ENCODE data around the gene CEP131. TPM values are rescaled to one million over a fixed set of nuclear protein-coding genes. Genes with fewer than 3 reads are reported as not detected.

The CEP131 gene
- total and polyA plus RNA-seq, 7 experiments from 2014 or later, result 2.7 to 13.0 (median 9.7) TPM

DNA sequence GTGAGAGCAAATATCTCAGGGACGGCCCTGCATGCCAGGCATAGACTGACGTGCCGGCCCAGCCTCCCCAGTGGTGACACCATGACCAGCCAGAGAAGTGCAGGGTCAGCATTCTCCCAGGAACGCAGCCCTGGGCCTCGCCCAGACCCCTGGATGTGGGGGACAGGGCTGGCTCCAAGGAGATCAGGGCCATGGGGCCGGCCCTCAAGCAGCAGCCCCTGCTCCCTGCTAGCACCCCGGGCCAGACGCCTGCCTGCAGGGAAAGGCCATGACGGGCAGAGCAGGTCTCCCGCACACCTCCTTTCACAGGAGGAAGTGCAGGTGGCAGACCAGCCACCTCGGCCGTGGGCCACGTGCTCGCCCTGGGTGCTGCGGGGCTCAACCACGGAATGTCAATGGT lies 25.9 kb upstream of the CEP131 start:
- CTCF ChIA-PET, result interaction anchor here (1.1 kb wide), 1 partner anchor 9 kb away, joined by 3 read pairs; the partner anchor contains the start of genes NDUFAF8 and TEPSIN
- Mint-ChIP-seq H3K4me3 (no peak overlapping the region), H3K27ac (peak overlapping the region in 2 of 9 donors; percentile 33 to 60), H3K36me3 (peaks cover 4 to 15% (median 6%) of the 10 kb centered on the region in 5 donors), H3K9me3 (peaks cover 0 to 4% (median 0%) of the 10 kb centered on the region in 11 donors), H3K4me1 (peaks cover 6 to 8% (median 6%) of the 10 kb centered on the region in 7 donors), H3K27me3 (no peaks in the 10 kb centered on the region)
- no peaks in the 10 kb centered on the region for H3K4me1 ChIP-seq (ENCODE audit: control insufficient read depth in 2 of 2, insufficient read depth in 2 of 2, low read length in 2 of 2)
- H3K9me3 ChIP-seq (ENCODE audit: control insufficient read depth in 2 of 3, low read length in 3 of 3), result no peaks in the 10 kb centered on the region
- H3K27ac ChIP-seq (ENCODE audit: low read depth, low read length), result no peak overlapping the region
- H3K4me3 ChIP-seq (ENCODE audit: low read length), result no peak overlapping the region
- DNase-seq (peak in 1 of 9 donors; percentile 5), ATAC-seq (no peak)
- H3K27me3 ChIP-seq (ENCODE audit: control insufficient read depth in 2 of 2, insufficient read depth in 2 of 2, low read length in 2 of 2), result no peaks in the 10 kb centered on the region
- peaks cover 0 to 41% (median 7%) of the 10 kb centered on the region in 3 experiments for H3K36me3 ChIP-seq (ENCODE audit: control insufficient read depth in 2 of 3, insufficient read depth in 3 of 3, low read length in 3 of 3)
- POLR2A ChIA-PET, result no interaction called here
- intact Hi-C loops (cut with micrococcal nuclease), result no loop called here

DNA sequence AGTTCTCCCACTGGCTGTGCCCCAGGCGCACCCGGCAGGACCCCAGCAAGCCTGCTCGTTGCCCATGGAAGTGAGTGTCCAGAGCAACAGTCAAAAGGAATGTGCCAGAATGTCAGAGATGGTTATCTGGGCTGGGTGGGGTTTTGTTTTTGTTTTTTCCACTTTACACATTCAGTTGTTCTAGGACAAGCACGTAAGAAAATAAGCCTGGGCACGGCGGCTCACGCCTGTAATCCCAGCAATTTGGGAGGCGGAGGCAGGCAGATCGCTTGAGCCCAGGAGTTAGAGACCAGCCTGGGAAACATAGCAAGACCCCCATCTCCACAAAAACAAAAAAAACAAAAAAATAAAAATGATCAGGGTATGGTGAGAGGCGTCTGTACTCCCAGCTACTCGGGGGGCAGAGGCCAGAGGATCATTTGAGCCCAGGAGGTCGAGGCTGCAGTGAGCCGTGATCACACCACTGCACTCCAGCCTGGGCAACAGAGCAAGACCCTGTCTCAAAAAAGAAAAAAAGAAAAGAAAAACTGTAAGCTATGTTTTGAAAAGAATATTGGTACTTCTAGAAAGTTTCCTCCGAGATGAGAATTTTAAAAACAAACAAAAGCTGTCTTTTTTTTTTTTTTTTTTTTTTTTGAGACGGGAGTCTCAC lies 24.7 kb upstream of the CEP131 start:
- Histone ChIP-seq H3K36me3 (ENCODE audit: control insufficient read depth in 2 of 3, insufficient read depth in 3 of 3, low read length in 3 of 3) (peaks cover 0 to 35% (median 5%) of the 10 kb centered on the region in 3 experiments), H3K27ac (ENCODE audit: low read depth, low read length) (no peak overlapping the region), H3K4me1 (ENCODE audit: control insufficient read depth in 2 of 2, insufficient read depth in 2 of 2, low read length in 2 of 2) (no peaks in the 10 kb centered on the region), H3K4me3 (ENCODE audit: low read length) (no peak overlapping the region), H3K27me3 (ENCODE audit: control insufficient read depth in 2 of 2, insufficient read depth in 2 of 2, low read length in 2 of 2) (no peaks in the 10 kb centered on the region), H3K9me3 (ENCODE audit: control insufficient read depth in 2 of 3, low read length in 3 of 3) (no peaks in the 10 kb centered on the region)
- Mint-ChIP-seq H3K4me3 (no peak overlapping the region), H3K9me3 (peaks cover 0 to 2% (median 0%) of the 10 kb centered on the region in 11 donors), H3K4me1 (peaks cover 0 to 3% (median 0%) of the 10 kb centered on the region in 7 donors), H3K36me3 (peaks cover 0 to 11% (median 0%) of the 10 kb centered on the region in 5 donors), H3K27ac (no peak overlapping the region), H3K27me3 (no peaks in the 10 kb centered on the region)
- CTCF ChIA-PET, result interaction anchor here (1.1 kb wide), 1 partner anchor 8 kb away, joined by 3 read pairs; the partner anchor contains the start of genes NDUFAF8 and TEPSIN
- no peak for DNase-seq
- POLR2A ChIA-PET, result no interaction called here
- ATAC-seq, result no peak
- intact Hi-C loops (cut with micrococcal nuclease), result no loop called here

DNA sequence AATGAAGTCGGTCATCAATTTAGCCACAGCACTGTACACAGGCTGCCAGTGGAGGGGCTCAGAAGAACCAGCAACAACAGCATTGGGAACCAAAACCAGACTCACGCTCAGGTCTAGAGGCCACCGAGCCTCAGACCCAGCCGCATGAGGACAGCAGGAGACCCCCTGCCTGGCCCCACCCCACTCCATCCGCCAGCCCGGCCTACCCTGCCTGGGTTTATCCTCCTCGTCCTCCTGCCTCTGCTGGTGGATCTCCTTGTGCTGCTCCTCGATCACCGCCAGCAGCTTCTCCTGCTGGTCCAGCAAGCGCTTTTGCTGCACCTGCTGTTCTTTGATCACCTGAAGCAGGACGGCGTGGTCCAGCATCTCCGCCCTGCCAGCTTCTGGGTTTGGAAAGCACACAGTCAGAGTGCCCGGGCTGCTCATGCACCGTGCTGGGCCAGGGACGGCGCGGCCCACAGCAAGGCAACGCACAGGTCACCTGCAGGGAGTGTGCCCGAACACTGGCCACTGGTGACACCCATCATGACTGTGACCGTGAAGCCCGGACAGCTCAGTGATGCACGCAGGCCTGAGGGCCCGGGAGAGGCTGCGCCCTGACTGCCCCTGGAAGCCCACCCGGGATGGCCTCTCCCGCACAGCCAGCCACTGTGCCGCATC lies 24.0 kb upstream of the CEP131 start:
- Histone ChIP-seq H3K9me3 (ENCODE audit: control insufficient read depth in 2 of 3, low read length in 3 of 3) (no peaks in the 10 kb centered on the region), H3K4me3 (ENCODE audit: low read length) (no peak overlapping the region), H3K27ac (ENCODE audit: low read depth, low read length) (no peak overlapping the region), H3K4me1 (ENCODE audit: control insufficient read depth in 2 of 2, insufficient read depth in 2 of 2, low read length in 2 of 2) (no peaks in the 10 kb centered on the region), H3K27me3 (ENCODE audit: control insufficient read depth in 2 of 2, insufficient read depth in 2 of 2, low read length in 2 of 2) (no peaks in the 10 kb centered on the region), H3K36me3 (ENCODE audit: control insufficient read depth in 2 of 3, insufficient read depth in 3 of 3, low read length in 3 of 3) (peaks cover 0 to 29% (median 3%) of the 10 kb centered on the region in 3 experiments)
- Mint-ChIP-seq H3K4me3 (no peak overlapping the region), H3K27me3 (no peaks in the 10 kb centered on the region), H3K36me3 (peaks cover 0 to 9% (median 0%) of the 10 kb centered on the region in 5 donors), H3K27ac (no peak overlapping the region), H3K9me3 (peaks cover 0 to 2% (median 0%) of the 10 kb centered on the region in 11 donors), H3K4me1 (peaks cover 0 to 8% (median under 1%) of the 10 kb centered on the region in 7 donors)
- POLR2A ChIA-PET, result no interaction called here
- intact Hi-C loops (cut with micrococcal nuclease), result no loop called here
- peak in 1 of 9 donors; percentile 8 for DNase-seq
- CTCF ChIA-PET, result no interaction called here
- no peak for ATAC-seq

DNA sequence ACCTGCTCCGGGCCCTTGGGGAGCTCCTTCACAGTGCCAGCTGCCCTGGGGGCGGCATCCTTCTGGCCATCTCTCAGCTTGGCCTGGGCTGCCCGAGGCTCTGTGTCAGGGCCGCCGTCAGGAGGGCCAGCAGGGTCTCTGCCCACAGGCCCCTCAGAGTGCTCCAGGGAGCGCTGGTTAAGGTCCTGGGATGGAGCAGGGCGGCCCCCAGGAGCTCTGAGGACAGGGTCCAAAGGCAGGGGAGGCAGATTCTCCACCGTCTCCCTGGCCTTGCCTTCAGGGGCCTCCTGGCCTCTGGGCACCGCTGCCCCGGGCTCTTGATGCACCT lies 23.5 kb upstream of the CEP131 start:
- DNase-seq, result peak in 1 of 9 donors; percentile 5
- Histone ChIP-seq H3K4me1 (ENCODE audit: control insufficient read depth in 2 of 2, insufficient read depth in 2 of 2, low read length in 2 of 2) (no peaks in the 10 kb centered on the region), H3K9me3 (ENCODE audit: control insufficient read depth in 2 of 3, low read length in 3 of 3) (no peaks in the 10 kb centered on the region), H3K36me3 (ENCODE audit: control insufficient read depth in 2 of 3, insufficient read depth in 3 of 3, low read length in 3 of 3) (peaks cover 0 to 27% (median 0%) of the 10 kb centered on the region in 3 experiments), H3K27me3 (ENCODE audit: control insufficient read depth in 2 of 2, insufficient read depth in 2 of 2, low read length in 2 of 2) (no peaks in the 10 kb centered on the region), H3K27ac (ENCODE audit: low read depth, low read length) (no peak overlapping the region), H3K4me3 (ENCODE audit: low read length) (no peak overlapping the region)
- Mint-ChIP-seq H3K27ac (no peak overlapping the region), H3K9me3 (peaks cover 0 to 2% (median 0%) of the 10 kb centered on the region in 11 donors), H3K36me3 (peaks cover 0 to 9% (median 0%) of the 10 kb centered on the region in 5 donors), H3K4me3 (no peak overlapping the region), H3K27me3 (no peaks in the 10 kb centered on the region), H3K4me1 (peaks cover 0 to 11% (median 5%) of the 10 kb centered on the region in 7 donors)
- intact Hi-C loops (cut with micrococcal nuclease), result no loop called here
- POLR2A ChIA-PET, result no interaction called here
- CTCF ChIA-PET, result no interaction called here
- ATAC-seq, result no peak

DNA sequence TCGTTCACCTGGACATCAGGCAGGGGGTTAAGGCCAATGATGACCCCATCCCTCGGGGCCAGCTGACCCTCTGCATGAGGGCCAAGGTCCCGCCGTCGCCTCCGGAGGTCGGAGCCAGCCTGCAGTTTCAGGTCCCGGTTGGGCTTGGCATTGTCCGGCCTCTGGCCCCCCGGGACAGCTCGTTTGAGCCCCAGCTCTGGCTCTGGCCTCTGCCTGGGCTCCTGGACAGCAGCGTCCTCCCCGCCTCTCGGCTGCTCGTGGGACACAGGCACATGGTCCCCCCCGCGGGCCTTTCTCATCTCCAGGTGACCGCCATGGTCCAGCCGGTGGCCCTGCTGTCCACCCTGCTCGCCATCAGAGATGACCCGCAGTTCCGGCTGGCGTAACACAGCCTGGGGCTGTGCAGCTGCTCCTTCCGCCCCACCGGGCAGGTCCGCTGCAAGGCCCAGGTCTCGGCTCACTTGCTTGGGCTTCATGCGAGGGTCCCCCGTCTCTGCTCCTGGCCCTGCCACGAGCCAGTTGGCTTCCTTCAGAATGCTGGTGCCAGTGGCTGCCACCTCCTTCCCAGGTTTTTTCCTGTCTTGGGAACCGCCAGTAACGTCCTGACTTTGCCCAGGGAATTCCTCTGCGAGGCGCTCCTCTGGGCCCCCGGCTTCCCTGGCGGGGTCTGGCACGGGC lies 23.0 kb upstream of the CEP131 start:
- Histone ChIP-seq H3K27ac (ENCODE audit: low read depth, low read length) (no peak overlapping the region), H3K4me1 (ENCODE audit: control insufficient read depth in 2 of 2, insufficient read depth in 2 of 2, low read length in 2 of 2) (peaks cover 0 to under 1% of the 10 kb centered on the region in 2 donors), H3K36me3 (ENCODE audit: control insufficient read depth in 2 of 3, insufficient read depth in 3 of 3, low read length in 3 of 3) (peaks cover 0 to 27% (median 0%) of the 10 kb centered on the region in 3 experiments), H3K9me3 (ENCODE audit: control insufficient read depth in 2 of 3, low read length in 3 of 3) (no peaks in the 10 kb centered on the region), H3K4me3 (ENCODE audit: low read length) (no peak overlapping the region), H3K27me3 (ENCODE audit: control insufficient read depth in 2 of 2, insufficient read depth in 2 of 2, low read length in 2 of 2) (no peaks in the 10 kb centered on the region)
- Mint-ChIP-seq H3K4me3 (no peak overlapping the region), H3K36me3 (peaks cover 0 to 9% (median 0%) of the 10 kb centered on the region in 5 donors), H3K9me3 (peaks cover 0 to 2% (median 0%) of the 10 kb centered on the region in 11 donors), H3K4me1 (peaks cover 0 to 14% (median 10%) of the 10 kb centered on the region in 7 donors), H3K27ac (no peak overlapping the region), H3K27me3 (no peaks in the 10 kb centered on the region)
- intact Hi-C loops (cut with micrococcal nuclease), result no loop called here
- CTCF ChIA-PET, result no interaction called here
- DNase-seq, result peak in 1 of 9 donors; percentile 7
- no peak for ATAC-seq
- POLR2A ChIA-PET, result no interaction called here

DNA sequence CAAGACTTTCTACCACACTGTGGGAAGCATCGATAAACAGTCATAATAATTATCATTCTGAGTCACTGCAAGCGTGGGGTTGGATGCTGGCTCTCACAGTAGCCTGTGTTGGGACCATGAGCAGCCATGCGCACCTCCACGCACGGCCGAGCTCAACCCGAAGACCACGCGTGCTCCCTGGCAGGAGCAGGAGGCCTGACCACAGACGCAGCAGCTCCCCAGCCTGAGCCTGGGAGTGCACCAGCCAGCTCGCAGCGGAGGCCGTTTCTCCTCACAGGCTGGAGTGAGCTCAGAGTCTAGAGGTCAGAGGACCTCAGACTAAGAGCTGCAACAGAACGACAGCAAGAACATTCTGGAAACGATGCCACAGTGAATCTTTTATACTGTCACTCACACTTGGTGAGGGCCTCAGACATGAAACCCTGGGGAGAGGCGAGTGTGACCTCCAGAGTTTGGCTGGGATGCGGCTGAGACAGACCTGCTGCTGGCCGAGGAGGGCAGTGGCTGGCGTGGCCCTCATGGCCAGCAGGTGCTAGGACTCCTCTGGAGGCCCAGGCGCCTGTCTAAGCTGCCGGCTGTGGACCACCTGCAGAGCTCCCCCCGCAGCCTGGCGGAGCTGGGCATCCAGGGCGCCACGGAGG lies 22.4 kb upstream of the CEP131 start:
- Histone ChIP-seq H3K4me3 (ENCODE audit: low read length) (no peak overlapping the region), H3K9me3 (ENCODE audit: control insufficient read depth in 2 of 3, low read length in 3 of 3) (no peaks in the 10 kb centered on the region), H3K27me3 (ENCODE audit: control insufficient read depth in 2 of 2, insufficient read depth in 2 of 2, low read length in 2 of 2) (no peaks in the 10 kb centered on the region), H3K4me1 (ENCODE audit: control insufficient read depth in 2 of 2, insufficient read depth in 2 of 2, low read length in 2 of 2) (peaks cover 2 to 7% of the 10 kb centered on the region in 2 donors), H3K36me3 (ENCODE audit: control insufficient read depth in 2 of 3, insufficient read depth in 3 of 3, low read length in 3 of 3) (peaks cover 0 to 22% (median 0%) of the 10 kb centered on the region in 3 experiments), H3K27ac (ENCODE audit: low read depth, low read length) (no peak overlapping the region)
- no peak overlapping the region for H3K27ac Mint-ChIP-seq
- H3K4me3 Mint-ChIP-seq, result no peak overlapping the region
- peak in 1 of 9 donors; percentile 0 for DNase-seq
- peaks cover 0 to 17% (median 13%) of the 10 kb centered on the region in 7 donors for H3K4me1 Mint-ChIP-seq
- H3K36me3 Mint-ChIP-seq, result peaks cover 0 to 7% (median 0%) of the 10 kb centered on the region in 5 donors
- intact Hi-C loops (cut with micrococcal nuclease), result no loop called here
- no peak for ATAC-seq
- CTCF ChIA-PET, result no interaction called here
- POLR2A ChIA-PET, result no interaction called here
- H3K27me3 Mint-ChIP-seq, result no peaks in the 10 kb centered on the region
- no peaks in the 10 kb centered on the region for H3K9me3 Mint-ChIP-seq
